ENCODE measurements around the gene TMEM130. TPM values are rescaled to one million over a fixed set of nuclear protein-coding genes. Genes with fewer than 3 reads are reported as not detected.

TMEM130 gene
- total RNA-seq, 4 donors from 2014 or later, result 0.15 to 4.8 (median 1.2) TPM

- peaks cover 5% of the 10 kb centered on the region for H3K27me3 ChIP-seq
- TF ChIP-seq POLR2A (IDR thresholded peaks at IDR 0.05), result no peak
- no peak for TF ChIP-seq CTCF (IDR thresholded peaks at IDR 0.05)
- TF ChIP-seq EP300 (IDR thresholded peaks at IDR 0.05), result no peak
- TF ChIP-seq POLR2AphosphoS5 (IDR thresholded peaks at IDR 0.05), result no peak
- H3K4me1 ChIP-seq, result no peaks in the 10 kb centered on the region
- H3K9me3 ChIP-seq, result peaks cover 0 to 18% (median 0%) of the 10 kb centered on the region in 3 donors
- no peak overlapping the region for H3K4me3 ChIP-seq
- no peaks in the 10 kb centered on the region for H3K36me3 ChIP-seq
- WGBS, 2 donors (ENCODE audit: low coverage in 1 of 2), result 88% methylated on average over 5 of the region's 7 CpGs; no CpG with 5 or more reads in 1 of the 2 donors
- no peak overlapping the region for H3K27ac ChIP-seq
- ATAC-seq, result no peak
These were observed 60.9 kb downstream of the TMEM130 start for GRCh38 chr7:98808751-98809460.

GRCh38 chr7:98807068-98808048 lies 62.5 kb downstream of the TMEM130 start:
- Histone ChIP-seq H3K4me3 (no peak overlapping the region), H3K4me1 (no peaks in the 10 kb centered on the region), H3K27me3 (peaks cover 10% of the 10 kb centered on the region), H3K9me3 (peaks cover 0 to 20% (median 0%) of the 10 kb centered on the region in 3 donors), H3K36me3 (no peaks in the 10 kb centered on the region), H3K27ac (no peak overlapping the region)
- TF ChIP-seq CTCF (IDR thresholded peaks at IDR 0.05) (no peak), POLR2AphosphoS5 (IDR thresholded peaks at IDR 0.05) (no peak), POLR2A (IDR thresholded peaks at IDR 0.05) (no peak), EP300 (IDR thresholded peaks at IDR 0.05) (no peak)
- WGBS, 2 donors (ENCODE audit: low coverage in 1 of 2), result 38 to 46% methylated on average over 4 to 8 of the region's 11 CpGs
- no peak for ATAC-seq

- 77 to 84% methylated on average over 2 to 3 of the region's 3 CpGs for WGBS, 2 donors (ENCODE audit: low coverage in 1 of 2)
- Histone ChIP-seq H3K27me3 (peaks cover 10% of the 10 kb centered on the region), H3K27ac (no peak overlapping the region), H3K4me3 (no peak overlapping the region), H3K36me3 (no peaks in the 10 kb centered on the region), H3K9me3 (peaks cover 0 to 32% (median 0%) of the 10 kb centered on the region in 3 donors), H3K4me1 (no peaks in the 10 kb centered on the region)
- ATAC-seq, result no peak
- TF ChIP-seq POLR2AphosphoS5 (IDR thresholded peaks at IDR 0.05) (no peak), CTCF (IDR thresholded peaks at IDR 0.05) (no peak)
These were observed 63.6 kb downstream of the TMEM130 start for GRCh38 chr7:98805956-98806838.

GRCh38 chr7:98802781-98803110 lies 67.1 kb downstream of the TMEM130 start:
- TF ChIP-seq POLR2AphosphoS5 (IDR thresholded peaks at IDR 0.05) (no peak), EP300 (IDR thresholded peaks at IDR 0.05) (no peak), POLR2A (IDR thresholded peaks at IDR 0.05) (no peak), CTCF (IDR thresholded peaks at IDR 0.05) (no peak)
- no peak for ATAC-seq
- H3K27me3 ChIP-seq, result peaks cover 10% of the 10 kb centered on the region
- no CpG with 5 or more reads among the region's 2 CpGs for WGBS, 2 donors (ENCODE audit: low coverage in 1 of 2)
- peaks cover 0 to 35% (median 2%) of the 10 kb centered on the region in 3 donors for H3K9me3 ChIP-seq
- H3K36me3 ChIP-seq, result no peaks in the 10 kb centered on the region
- no peak overlapping the region for H3K27ac ChIP-seq
- no peaks in the 10 kb centered on the region for H3K4me1 ChIP-seq
- no peak overlapping the region for H3K4me3 ChIP-seq
